GM13976 (cell line): ENCODE results near the gene AVEN.
"Not testable (repeated sequence)": the region's sequence is repeated elsewhere in the genome, so short reads cannot be mapped to it uniquely, and the experiment has no call there.

ENCODE experiments used
- DNase-seq: peaks from one replicate; pipeline ENCODE4 v3.0.0; 2012; ENCODE audit warnings: low spot score
- CTCF ChIP-seq: IDR thresholded peaks from 2 replicates; pipeline ENCODE4 v1.5.1; 2012; ENCODE audit warnings: borderline replicate concordance, mild to moderate bottlenecking; ENCODE audit not compliant: insufficient read depth; ENCODE audit errors: extremely low read depth, missing control alignments, control extremely low read depth
- in situ Hi-C: fragments of 300-500 bp; cut with MboI; formaldehyde crosslinking; loops from one replicate; pipeline ENCODE4 v1.12.0; 2022; ENCODE audit warnings: low sequenced_read_pairs, mixed read lengths, inconsistent platforms; ENCODE audit not compliant: unreplicated experiment

Gene AVEN

GRCh38 chr15:34056911-34057310, 17.9 kb upstream of the AVEN start:
- DNase-seq, result no peak
- in situ Hi-C loops, result loop anchor here (25.0 kb wide), 1 partner anchor 305 kb away; the partner anchor contains the start of gene LPCAT4
- no peak for TF ChIP-seq CTCF

GRCh38 chr15:34055868-34056595, 17.0 kb upstream of the AVEN start:
- no peak for DNase-seq
- TF ChIP-seq CTCF, result no peak
- in situ Hi-C loops, result loop anchor here (25.0 kb wide), 1 partner anchor 306 kb away; the partner anchor contains the start of gene LPCAT4

DNA sequence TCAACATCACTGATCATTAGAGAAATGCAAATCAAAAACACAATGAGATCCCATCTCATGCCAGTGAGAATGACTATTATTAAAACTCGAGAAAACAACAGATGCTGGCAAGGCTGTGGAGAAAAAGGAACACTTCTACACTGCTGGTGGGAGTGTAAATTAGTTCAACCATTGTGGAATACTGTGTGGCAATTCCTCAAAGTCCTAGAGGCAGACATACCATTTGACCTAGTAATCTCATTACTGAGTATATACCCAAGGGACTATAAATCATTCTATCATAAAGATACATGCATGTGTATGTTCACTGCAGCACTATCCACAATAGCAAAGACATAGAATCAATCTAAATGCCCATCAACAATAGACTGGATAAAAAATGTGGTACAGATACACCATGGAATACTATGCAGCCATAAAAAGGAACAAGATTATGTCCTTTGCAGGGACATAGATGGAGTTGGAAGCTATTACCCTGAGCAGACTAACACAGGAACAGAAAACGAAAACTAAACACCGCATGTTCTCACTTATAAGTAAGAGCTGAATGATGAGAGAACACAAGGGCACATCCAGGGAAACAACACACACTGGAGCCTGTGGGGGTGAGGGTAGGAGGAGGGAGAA, 15.2 kb upstream of the AVEN start:
- in situ Hi-C loops, result loop anchor here (25.0 kb wide), 1 partner anchor 308 kb away; the partner anchor contains the start of gene LPCAT4
- TF ChIP-seq CTCF, result no peak
- DNase-seq, result no peak

DNA sequence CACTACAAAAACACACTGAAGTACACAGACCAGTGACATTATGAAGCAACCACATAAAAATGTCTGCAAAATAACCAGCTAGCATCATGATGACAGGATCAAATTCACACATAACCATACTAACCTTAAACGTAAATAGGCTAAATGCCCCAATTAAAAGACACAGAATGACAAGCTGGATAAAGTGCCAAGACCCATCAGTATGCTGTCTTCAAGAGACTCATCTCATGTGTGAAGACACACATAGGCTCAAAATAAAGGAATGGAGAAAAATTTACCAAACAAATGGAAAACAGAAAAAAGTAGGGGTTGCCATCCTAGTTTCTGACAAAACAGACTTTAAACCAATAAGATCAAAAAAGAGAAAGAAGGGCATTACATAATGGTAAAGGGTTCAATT, 11.4 kb upstream of the AVEN start:
- in situ Hi-C loops, result loop anchor here (25.0 kb wide), 1 partner anchor 312 kb away; the partner anchor contains the start of gene LPCAT4
- not testable (repeated sequence) for DNase-seq

DNA sequence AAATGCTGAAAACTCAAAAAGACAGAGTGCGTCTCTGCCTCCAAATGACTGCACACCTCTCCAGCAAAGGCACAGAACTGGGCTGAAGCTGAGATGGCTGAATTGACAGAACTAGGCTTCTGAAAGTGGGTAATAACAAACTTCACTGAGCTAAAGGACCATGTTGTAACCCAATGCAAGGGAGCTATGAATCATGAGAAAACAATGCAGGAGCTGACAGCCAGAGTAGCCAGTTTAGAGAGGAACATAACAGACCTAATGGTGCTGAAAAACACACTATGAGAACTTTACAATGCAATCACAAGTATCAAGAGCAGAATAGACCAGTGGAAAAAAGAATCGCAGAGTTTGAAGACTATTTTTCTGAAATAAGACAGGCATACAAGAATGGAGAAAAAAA, 10.1 kb upstream of the AVEN start:
- DNase-seq, result no peak
- in situ Hi-C loops, result no loop called here
- TF ChIP-seq CTCF, result no peak

- in situ Hi-C loops, result no loop called here
- DNase-seq, result no peak
- no peak for TF ChIP-seq CTCF
These were observed 9.1 kb upstream of the AVEN start for GRCh38 chr15:34047893-34048775.
